Smooth muscle cell of the brain vasculature (primary cell): ENCODE data around the gene KCNG2.

ENCODE experiments used
- DNase-seq: peaks from one replicate; pipeline ENCODE4 v3.0.0-alpha.2; 2012; ENCODE audit warnings: low read depth, low spot score

KCNG2 gene

GRCh38 chr18:79884294-79884962 lies 86.7 kb downstream of the KCNG2 start:
- DNase-seq: no peak

- DNase-seq: no peak
Measured at GRCh38 chr18:79884963-79885728, 87.4 kb downstream of the KCNG2 start.

- DNase-seq: no peak
Measured at GRCh38 chr18:79887181-79888000, 89.7 kb downstream of the KCNG2 start.

- DNase-seq: no peak
Measured at GRCh38 chr18:79888016-79888415, 90.3 kb downstream of the KCNG2 start.

- DNase-seq: no peak
Measured at GRCh38 chr18:79889569-79889968, 91.8 kb downstream of the KCNG2 start.

GRCh38 chr18:79890674-79891073 lies 92.9 kb downstream of the KCNG2 start:
- no peak for DNase-seq

GRCh38 chr18:79896738-79897137 lies 99.0 kb downstream of the KCNG2 start:
- DNase-seq: no peak

GRCh38 chr18:79897940-79898625 lies 100.3 kb downstream of the KCNG2 start:
- DNase-seq: no peak

GRCh38 chr18:79898952-79899608 lies 101.3 kb downstream of the KCNG2 start:
- no peak for DNase-seq

GRCh38 chr18:79899609-79900445 lies 102.1 kb downstream of the KCNG2 start:
- no peak for DNase-seq

- no peak for DNase-seq
Measured at GRCh38 chr18:79900610-79901570, 103.2 kb downstream of the KCNG2 start.

GRCh38 chr18:79901665-79902064 lies 103.9 kb downstream of the KCNG2 start:
- DNase-seq: no peak

GRCh38 chr18:79902075-79902474 lies 104.3 kb downstream of the KCNG2 start:
- DNase-seq: no peak

- no peak for DNase-seq
Measured at GRCh38 chr18:79902640-79903039, 104.9 kb downstream of the KCNG2 start.

GRCh38 chr18:79903071-79903635 lies 105.4 kb downstream of the KCNG2 start:
- no peak for DNase-seq

GRCh38 chr18:79903787-79904356 lies 106.1 kb downstream of the KCNG2 start:
- no peak for DNase-seq

- DNase-seq: no peak
Measured at GRCh38 chr18:79904357-79905147, 106.8 kb downstream of the KCNG2 start.
